Esophagus squamous epithelium (tissue), 5 donors: Measurements from ENCODE around the gene AFF3. TPM values are rescaled to one million over a fixed set of nuclear protein-coding genes. Genes with fewer than 3 reads are reported as not detected.

Experiments used
- DNase-seq: peaks from one replicate; lab custom pipeline; 2025; lab: John Stamatoyannopoulos, UW
- H3K27ac ChIP-seq, 4 donors: fragments of 200-600 bp; sonication (generic); one replicate each; pipeline ENCODE4 v1.5.1; 2016 to 2019; ENCODE audit warnings: mild to moderate bottlenecking in 1 of 4
- H3K27me3 ChIP-seq, 4 donors: fragments of 200-600 bp; sonication (generic); 1 replicate in 3 of 4; 2 replicates in 1 of 4; pipeline versions ENCODE4 v1.5.1 to v1.6.0; 2017 to 2021; ENCODE audit warnings: antibody characterized with exemption in 1 of 4
- H3K36me3 ChIP-seq, 3 donors: fragments of 200-600 bp; sonication (generic); one replicate each; pipeline ENCODE4 v1.5.1; 2016 to 2019
- H3K4me1 ChIP-seq, 3 donors: fragments of 200-600 bp; sonication (generic); one replicate each; pipeline ENCODE4 v1.5.1; 2017 to 2019
- H3K4me3 ChIP-seq, 4 donors: fragments of 200-600 bp; sonication (generic); 1 replicate in 3 of 4; 2 replicates in 1 of 4; pipeline ENCODE4 v1.5.1; 2016 to 2019; ENCODE audit warnings: mild to moderate bottlenecking in 2 of 4, moderate library complexity in 1 of 4
- H3K9me3 ChIP-seq, 3 donors: fragments of 200-600 bp; sonication (generic); one replicate each; pipeline ENCODE4 v1.5.1; 2016 to 2019
- CTCF ChIP-seq, 6 experiments: fragments of 450-650 bp in 4 of 6; fragments of 200-600 bp in 2 of 6; sonication (generic) in 2 of 6; IDR thresholded peaks; one replicate each; pipeline ENCODE4 v1.5.1; 2016 to 2019; ENCODE audit warnings: antibody characterized with exemption in 6 of 6, mild to moderate bottlenecking in 4 of 6, moderate library complexity in 4 of 6
- POLR2A ChIP-seq, 4 donors: fragments of 450-650 bp; IDR thresholded peaks; one replicate each; pipeline ENCODE4 v1.6.1; 2017; ENCODE audit warnings: antibody characterized with exemption in 4 of 4, mild to moderate bottlenecking in 4 of 4, moderate library complexity in 3 of 4
- WGBS, 2 donors: methylation state at CpG; one replicate each; pipeline ENCODE4 v1.1.5; 2018; 5-methylcytosine and 5-hydroxymethylcytosine counted together
- intact Hi-C: fragments of 100-400 bp; cut with DNase I; formaldehyde crosslinking; loops from one replicate; pipeline ENCODE4 v1.15.0; 2022
- total RNA-seq, 4 donors: library from RNA; depleted of rRNA; stranded (reverse); fragments of >200 nt; gene quantifications; one replicate each; pipeline ENCODE4 v1.1.0, GENCODE V29; 2016
- donor health status: DM: yes; HTN: yes; CAD: no.

The AFF3 gene
- total RNA-seq, 4 donors from 2014 or later = 1.2 to 9.7 (median 3.8) TPM

- TF ChIP-seq POLR2A (IDR thresholded peaks at IDR 0.05) = no peak
- no peak for TF ChIP-seq CTCF (IDR thresholded peaks at IDR 0.05)
- no peak for DNase-seq
- H3K27me3 ChIP-seq = no peaks in the 10 kb centered on the region
- WGBS, 2 donors = 87 to 89% methylated on average over 9 of the region's 9 CpGs
- H3K27ac ChIP-seq = no peak overlapping the region
- H3K36me3 ChIP-seq = no peaks in the 10 kb centered on the region
- no peaks in the 10 kb centered on the region for H3K9me3 ChIP-seq
- H3K4me1 ChIP-seq = peaks cover 0 to 11% (median 0%) of the 10 kb centered on the region in 3 donors
- intact Hi-C loops = no loop called here
- H3K4me3 ChIP-seq = no peak overlapping the region
These were observed 490.3 kb downstream of the AFF3 start for GRCh38 chr2:99651930-99652670.

GRCh38 chr2:99648906-99649789, 493.2 kb downstream of the AFF3 start:
- Histone ChIP-seq H3K4me3 (no peak overlapping the region), H3K9me3 (no peaks in the 10 kb centered on the region), H3K27ac (peak overlapping the region in 2 of 4 donors; percentile 1 to 49), H3K36me3 (no peaks in the 10 kb centered on the region), H3K27me3 (no peaks in the 10 kb centered on the region), H3K4me1 (peaks cover 0 to 12% (median 0%) of the 10 kb centered on the region in 3 donors)
- TF ChIP-seq CTCF (IDR thresholded peaks at IDR 0.05) = no peak
- no peak for TF ChIP-seq POLR2A (IDR thresholded peaks at IDR 0.05)
- intact Hi-C loops = no loop called here
- whole genome bisulfite sequencing, 2 donors = 69 to 74% methylated on average over 13 of the region's 13 CpGs
- DNase-seq = no peak

- H3K27me3 ChIP-seq = no peaks in the 10 kb centered on the region
- H3K36me3 ChIP-seq = no peaks in the 10 kb centered on the region
- peak overlapping the region in 2 of 4 donors; percentile 1 to 49 for H3K27ac ChIP-seq
- peaks cover 0 to 17% (median 0%) of the 10 kb centered on the region in 3 donors for H3K4me1 ChIP-seq
- no peak for DNase-seq
- H3K4me3 ChIP-seq = no peak overlapping the region
- no peak for TF ChIP-seq CTCF (IDR thresholded peaks at IDR 0.05)
- TF ChIP-seq POLR2A (IDR thresholded peaks at IDR 0.05) = no peak
- intact Hi-C loops = no loop called here
- no peaks in the 10 kb centered on the region for H3K9me3 ChIP-seq
- WGBS, 2 donors = 31 to 34% methylated on average over 2 to 4 of the region's 4 CpGs
These were observed 494.1 kb downstream of the AFF3 start for GRCh38 chr2:99648178-99648844.

GRCh38 chr2:99645960-99646359, 496.4 kb downstream of the AFF3 start:
- Histone ChIP-seq H3K4me3 (no peak overlapping the region), H3K4me1 (peaks cover 0 to 17% (median 0%) of the 10 kb centered on the region in 3 donors), H3K27ac (no peak overlapping the region), H3K27me3 (no peaks in the 10 kb centered on the region), H3K9me3 (no peaks in the 10 kb centered on the region), H3K36me3 (no peaks in the 10 kb centered on the region)
- 68 to 83% methylated on average over 2 of the region's 2 CpGs for WGBS, 2 donors
- TF ChIP-seq POLR2A (IDR thresholded peaks at IDR 0.05) = no peak
- TF ChIP-seq CTCF (IDR thresholded peaks at IDR 0.05) = no peak
- no peak for DNase-seq
- intact Hi-C loops = no loop called here
